Muscle of arm (tissue), 14 donors: ENCODE data around the gene LRR1. TPM values are rescaled to one million over a fixed set of nuclear protein-coding genes. Genes with fewer than 3 reads are reported as not detected.

Experiments used
- DNase-seq: peaks from one replicate; pipeline ENCODE4 v3.0.0-alpha.2; 2013
- long read RNA-seq, 11 donors: transcript quantifications; one replicate each; lab custom pipeline, GENCODE V29; 2026
- polyA plus RNA-seq, 12 donors: library from polyadenylated mRNA; unstranded; fragments of 120-200 nt; gene quantifications; one replicate each; pipeline ENCODE4 v1.2.1, GENCODE V29; 2013; ENCODE audit not compliant: insufficient read length in 12 of 12

LRR1 gene
- 10 to 100 TPM in 4 of 12 donors, 1 to 10 TPM in 7, not detected in 1; 5.2 to 14.9 (median 8.9) TPM for polyA plus RNA-seq
- long read RNA-seq, donor 1, partial matches to known transcripts, result 6 of 49 reads
- long read RNA-seq, donor 1, other reads (novel, unspliced or antisense), result 41 of 49 reads
- long read RNA-seq, donor 2, partial matches to known transcripts, result 673 of 679 reads
- long read RNA-seq, donor 2, other reads (novel, unspliced or antisense), result 5 of 679 reads
- long read RNA-seq, donor 3, result 0 reads
- long read RNA-seq, donor 4, partial matches to known transcripts, result 79 of 81 reads
- long read RNA-seq, donor 4, other reads (novel, unspliced or antisense), result 0 of 81 reads
- long read RNA-seq, donor 5, transcript LRR1-201 (4 exons, 1,745 nt), result major isoform, 5 of 6 reads
- long read RNA-seq, donor 5, partial matches to known transcripts, result 0 of 6 reads
- long read RNA-seq, donor 5, other reads (novel, unspliced or antisense), result 0 of 6 reads
- long read RNA-seq, donor 6, result 0 reads
- long read RNA-seq, donor 7, result 0 reads
- long read RNA-seq, donor 8, partial matches to known transcripts, result 0 of 3 reads
- long read RNA-seq, donor 8, other reads (novel, unspliced or antisense), result 0 of 3 reads
- long read RNA-seq, donor 9, partial matches to known transcripts, result 0 of 3 reads
- long read RNA-seq, donor 9, other reads (novel, unspliced or antisense), result 0 of 3 reads
- long read RNA-seq, donor 10, partial matches to known transcripts, result 540 of 543 reads
- long read RNA-seq, donor 10, other reads (novel, unspliced or antisense), result 0 of 543 reads
- long read RNA-seq, donor 11, partial matches to known transcripts, result 0 of 5 reads
- long read RNA-seq, donor 11, other reads (novel, unspliced or antisense), result 0 of 5 reads

GRCh38 chr14:49598485-49599300, at the start of gene LRR1:
Gene LRR1 (plus strand): TSS chr14:49598940. CDS start chr14:49599021, 81 bp downstream.
- peak; percentile 92 for DNase-seq

- DNase-seq, result no peak
Observed at GRCh38 chr14:49549446-49549845, 49.3 kb upstream of the LRR1 start.

GRCh38 chr14:49549881-49550280, 48.9 kb upstream of the LRR1 start:
- no peak for DNase-seq

- DNase-seq, result no peak
Observed at GRCh38 chr14:49550286-49551184, 48.2 kb upstream of the LRR1 start.

GRCh38 chr14:49551569-49551968, 47.2 kb upstream of the LRR1 start:
- DNase-seq, result no peak

GRCh38 chr14:49553106-49553505, 45.6 kb upstream of the LRR1 start:
- DNase-seq, result no peak

GRCh38 chr14:49553892-49554291, 44.8 kb upstream of the LRR1 start:
- no peak for DNase-seq

- DNase-seq, result no peak
Observed at GRCh38 chr14:49559979-49560768, 38.6 kb upstream of the LRR1 start.

- no peak for DNase-seq
Observed at GRCh38 chr14:49566714-49567113, 32.0 kb upstream of the LRR1 start.

GRCh38 chr14:49569281-49569680, 29.5 kb upstream of the LRR1 start:
- no peak for DNase-seq

GRCh38 chr14:49574038-49574437, 24.7 kb upstream of the LRR1 start:
- DNase-seq, result no peak

GRCh38 chr14:49578141-49578540, 20.6 kb upstream of the LRR1 start:
- no peak for DNase-seq

GRCh38 chr14:49579841-49580240, 18.9 kb upstream of the LRR1 start:
- DNase-seq, result no peak

GRCh38 chr14:49581209-49582112, 17.3 kb upstream of the LRR1 start:
- DNase-seq, result no peak

GRCh38 chr14:49582113-49582977, 16.4 kb upstream of the LRR1 start:
- DNase-seq, result no peak

- no peak for DNase-seq
Observed at GRCh38 chr14:49583629-49584028, 15.1 kb upstream of the LRR1 start.

- no peak for DNase-seq
Observed at GRCh38 chr14:49584058-49584457, 14.7 kb upstream of the LRR1 start.
